ENCODE results near the gene HOXB5.

DNA sequence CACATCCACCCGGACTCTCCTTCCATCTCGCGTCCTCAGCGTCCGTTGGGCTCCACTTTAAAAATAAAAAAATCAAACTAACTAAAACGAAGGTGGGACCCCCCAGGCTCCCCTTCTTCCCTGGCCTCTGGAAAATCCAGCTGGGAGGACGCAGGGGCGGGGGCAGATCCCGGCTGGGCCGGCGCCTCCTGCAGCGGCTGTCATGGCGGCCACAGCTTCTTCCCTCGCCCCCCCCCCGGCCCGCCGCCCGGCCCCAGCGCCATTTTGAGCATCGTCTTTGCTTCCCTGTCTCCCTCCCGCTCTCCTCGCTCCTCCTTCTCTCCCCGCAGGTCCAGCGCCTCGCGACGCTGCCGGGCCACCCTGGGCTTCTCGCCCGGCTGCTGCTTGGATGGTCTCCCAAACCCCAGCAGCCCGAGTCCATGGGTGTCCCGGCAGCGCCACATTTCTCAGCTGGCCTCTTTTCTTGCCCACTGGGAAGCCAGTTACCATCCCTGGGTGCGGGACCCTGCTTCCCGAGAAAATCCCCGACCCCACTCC is 51.9 kb downstream of the HOXB5 start:
- TF ChIP-seq, protein P1, sequence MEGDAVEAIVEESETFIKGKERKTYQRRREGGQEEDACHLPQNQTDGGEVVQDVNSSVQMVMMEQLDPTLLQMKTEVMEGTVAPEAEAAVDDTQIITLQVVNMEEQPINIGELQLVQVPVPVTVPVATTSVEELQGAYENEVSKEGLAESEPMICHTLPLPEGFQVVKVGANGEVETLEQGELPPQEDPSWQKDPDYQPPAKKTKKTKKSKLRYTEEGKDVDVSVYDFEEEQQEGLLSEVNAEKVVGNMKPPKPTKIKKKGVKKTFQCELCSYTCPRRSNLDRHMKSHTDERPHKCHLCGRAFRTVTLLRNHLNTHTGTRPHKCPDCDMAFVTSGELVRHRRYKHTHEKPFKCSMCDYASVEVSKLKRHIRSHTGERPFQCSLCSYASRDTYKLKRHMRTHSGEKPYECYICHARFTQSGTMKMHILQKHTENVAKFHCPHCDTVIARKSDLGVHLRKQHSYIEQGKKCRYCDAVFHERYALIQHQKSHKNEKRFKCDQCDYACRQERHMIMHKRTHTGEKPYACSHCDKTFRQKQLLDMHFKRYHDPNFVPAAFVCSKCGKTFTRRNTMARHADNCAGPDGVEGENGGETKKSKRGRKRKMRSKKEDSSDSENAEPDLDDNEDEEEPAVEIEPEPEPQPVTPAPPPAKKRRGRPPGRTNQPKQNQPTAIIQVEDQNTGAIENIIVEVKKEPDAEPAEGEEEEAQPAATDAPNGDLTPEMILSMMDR (IDR thresholded peaks at IDR 0.05) = no peak
- TF ChIP-seq POLR2A (IDR thresholded peaks at IDR 0.05) = no peak
